ENCODE results near the gene LRRC10B. TPM values are rescaled to one million over a fixed set of nuclear protein-coding genes. Genes with fewer than 3 reads are reported as not detected.

The LRRC10B gene
- total RNA-seq, 1 experiment from 2014 or later: 0.39 TPM

DNA sequence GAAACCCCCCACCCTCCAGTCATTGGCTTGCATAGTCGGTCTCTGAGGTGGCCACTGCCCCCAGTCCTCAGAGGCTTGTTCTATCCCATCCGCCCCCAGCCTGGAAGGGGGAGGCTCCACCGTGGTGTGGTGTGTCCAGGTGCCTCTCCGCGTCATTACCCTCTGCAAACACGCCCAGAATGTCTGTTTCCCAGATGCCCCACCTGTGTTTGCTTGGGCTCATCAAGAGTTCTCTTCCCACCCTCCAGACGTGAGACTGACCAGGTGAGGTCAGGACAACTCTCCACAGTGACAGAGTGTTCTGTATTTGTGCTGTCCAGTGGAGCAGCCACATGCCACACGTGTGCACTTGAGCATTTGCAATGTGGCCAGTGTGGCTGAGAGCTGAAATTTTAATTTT, 24.9 kb downstream of the LRRC10B start:
- Histone ChIP-seq H3K9ac (ENCODE audit: extremely low read depth, insufficient read length, low read length) (no peak overlapping the region), H3K27ac (ENCODE audit: insufficient read length, low read depth, low read length) (no peak overlapping the region), H2AFZ (ENCODE audit: low read length) (no peak overlapping the region), H3K79me1 (ENCODE audit: insufficient read depth, low read depth, low read length, poor library complexity, severe bottlenecking) (no peaks in the 10 kb centered on the region), H2BK12ac (ENCODE audit: insufficient read length, low read depth, low read length) (no peak overlapping the region), H3K56ac (ENCODE audit: insufficient read length, low read depth, low read length) (no peak overlapping the region), H2BK15ac (ENCODE audit: low read depth, low read length) (no peak overlapping the region), H3K4me2 (ENCODE audit: insufficient read depth, insufficient read length, low read length) (no peak overlapping the region), H2BK120ac (ENCODE audit: low read depth, low read length, poor library complexity, severe bottlenecking) (no peak overlapping the region), H3K4me1 (ENCODE audit: insufficient read depth, low read length) (no peaks in the 10 kb centered on the region), H3K79me2 (ENCODE audit: insufficient read depth, low read length) (no peaks in the 10 kb centered on the region), H3K27me3 (ENCODE audit: insufficient read depth, low read length) (no peaks in the 10 kb centered on the region), H3K18ac (ENCODE audit: insufficient read length, low read depth, low read length) (no peak overlapping the region), H4K20me1 (ENCODE audit: control insufficient read depth, insufficient read depth, insufficient read length) (no peaks in the 10 kb centered on the region), H3K9me3 (ENCODE audit: control insufficient read depth, low read depth, low read length) (no peaks in the 10 kb centered on the region), H2AK5ac (ENCODE audit: insufficient read length, low read length) (no peak overlapping the region), H3K14ac (ENCODE audit: insufficient read depth, low read length) (no peak overlapping the region), H4K91ac (ENCODE audit: insufficient read length, low read depth, low read length) (no peak overlapping the region), H4K5ac (ENCODE audit: insufficient read length, low read depth, low read length) (no peak overlapping the region), H2BK5ac (ENCODE audit: insufficient read length, low read length) (no peak overlapping the region), H3K23ac (ENCODE audit: insufficient read length, low read depth, low read length) (no peak overlapping the region), H3K4ac (ENCODE audit: low read depth, low read length) (no peak overlapping the region), H4K8ac (replicated peaks; ENCODE audit: insufficient read length, low read depth, low read length) (no peak overlapping the region), H3K23me2 (ENCODE audit: insufficient read length, low read depth, low read length, poor library complexity, severe bottlenecking) (no peaks in the 10 kb centered on the region), H2BK20ac (ENCODE audit: low read depth, low read length, poor library complexity, severe bottlenecking) (no peak overlapping the region), H3T11ph (ENCODE audit: low read length) (no peak overlapping the region)
- no peak for DNase-seq
- Mint-ChIP-seq H3K4me3 (no peak overlapping the region), H3K4me1 (peaks cover 4 to 20% of the 10 kb centered on the region in 2 experiments), H3K27ac (no peak overlapping the region), H3K9me3 (no peaks in the 10 kb centered on the region), H3K27me3 (ENCODE audit: low read depth) (peaks cover 8% of the 10 kb centered on the region), H3K36me3 (ENCODE audit: insufficient read depth in 1 of 3, low read depth in 3 of 3) (no peaks in the 10 kb centered on the region)
- TF ChIP-seq, protein P1, sequence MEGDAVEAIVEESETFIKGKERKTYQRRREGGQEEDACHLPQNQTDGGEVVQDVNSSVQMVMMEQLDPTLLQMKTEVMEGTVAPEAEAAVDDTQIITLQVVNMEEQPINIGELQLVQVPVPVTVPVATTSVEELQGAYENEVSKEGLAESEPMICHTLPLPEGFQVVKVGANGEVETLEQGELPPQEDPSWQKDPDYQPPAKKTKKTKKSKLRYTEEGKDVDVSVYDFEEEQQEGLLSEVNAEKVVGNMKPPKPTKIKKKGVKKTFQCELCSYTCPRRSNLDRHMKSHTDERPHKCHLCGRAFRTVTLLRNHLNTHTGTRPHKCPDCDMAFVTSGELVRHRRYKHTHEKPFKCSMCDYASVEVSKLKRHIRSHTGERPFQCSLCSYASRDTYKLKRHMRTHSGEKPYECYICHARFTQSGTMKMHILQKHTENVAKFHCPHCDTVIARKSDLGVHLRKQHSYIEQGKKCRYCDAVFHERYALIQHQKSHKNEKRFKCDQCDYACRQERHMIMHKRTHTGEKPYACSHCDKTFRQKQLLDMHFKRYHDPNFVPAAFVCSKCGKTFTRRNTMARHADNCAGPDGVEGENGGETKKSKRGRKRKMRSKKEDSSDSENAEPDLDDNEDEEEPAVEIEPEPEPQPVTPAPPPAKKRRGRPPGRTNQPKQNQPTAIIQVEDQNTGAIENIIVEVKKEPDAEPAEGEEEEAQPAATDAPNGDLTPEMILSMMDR (conservative IDR thresholded peaks at IDR 0.05): no peak
- no CpG with 5 or more reads among the region's 8 CpGs for WGBS (ENCODE audit: extremely low coverage, insufficient read length, low lambda C conversion rate)
